Ishikawa (cell line): ENCODE results near the gene SERPINB3.

ENCODE experiments used
- CREB1 ChIP-seq: IDR thresholded peaks from 2 replicates; pipeline ENCODE4 v1.6.1; 2012; ENCODE audit warnings: low read depth
- EP300 ChIP-seq: IDR thresholded peaks from 2 replicates; pipeline ENCODE4 v1.6.1; 2012; ENCODE audit warnings: borderline replicate concordance
- FOXM1 ChIP-seq: IDR thresholded peaks from 2 replicates; pipeline ENCODE4 v1.6.1; 2012; ENCODE audit warnings: low read depth, borderline replicate concordance

DNA sequence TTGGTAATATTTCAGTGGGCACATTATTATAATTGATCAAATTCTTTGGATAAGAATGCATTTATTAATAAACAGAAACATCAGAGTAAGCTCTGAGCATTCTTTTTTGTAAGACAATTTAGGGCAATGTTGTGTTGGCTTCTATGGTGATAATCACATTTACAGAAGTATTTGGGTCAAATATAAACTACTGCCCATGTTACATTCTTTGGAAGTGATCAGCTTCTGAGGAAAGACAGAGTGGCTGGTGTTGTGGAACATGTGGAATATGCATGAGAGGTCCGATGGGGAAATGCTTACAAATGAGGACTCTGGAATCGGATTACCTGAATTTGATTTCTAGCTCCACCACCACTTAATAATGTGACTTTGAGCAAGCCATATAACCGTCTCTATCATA is 55.2 kb downstream of the SERPINB3 start:
- TF ChIP-seq CREB1 (no peak), FOXM1 (no peak), EP300 (no peak)
